HCT116 (cell line): ENCODE data around the gene ITPR2. TPM values are rescaled to one million over a fixed set of nuclear protein-coding genes. Genes with fewer than 3 reads are reported as not detected.

Experiments used
- ATAC-seq: fragments of 200-7000 bp; cut with Tn5 transposase; 2 replicates; pipeline ENCODE4 v1.9.1; 2020; ENCODE audit warnings: mild to moderate bottlenecking, moderate library complexity
- BruUV-seq: library from RNA; stranded (reverse); fragments of 400-500 nt; replicated peaks from 2 replicates; lab custom pipeline; 2021; lab: Mats Ljungman, UMichigan
- CTCF ChIA-PET: fragments of 300-600 bp; sonication (Branson Sonifier 250); formaldehyde crosslinking; loops from one replicate; lab custom pipeline; 2021; ENCODE audit warnings: antibody characterized with exemption; lab: Charles Lee
- POLR2A ChIA-PET: fragments of 300-600, 350-600 bp; sonication (Branson Sonifier 250); formaldehyde crosslinking; loops from one replicate; lab custom pipeline; 2021; ENCODE audit warnings: antibody characterized with exemption; lab: Charles Lee
- RAD21 ChIA-PET, 2 experiments: fragments of 300-600 bp; sonication (Branson Sonifier 250); formaldehyde crosslinking; loops; one replicate each; lab custom pipeline; 2023; ENCODE audit warnings: low total read pairs in 2 of 2; ENCODE audit not compliant: uncharacterized antibody in 2 of 2, unreplicated experiment in 2 of 2, low non-redundant PET in 1 of 2; lab: Charles Lee
- DNase-seq: peaks from one replicate; pipeline ENCODE4 v3.0.0-alpha.2; 2010; ENCODE audit warnings: low read depth, low spot score
- H2AFZ ChIP-seq: fragments of 200-600 bp; shearing (Covaris generic), sonication (generic); 2 replicates; pipeline ENCODE4 v1.6.1; 2017; ENCODE audit warnings: low read depth, mixed run types, mixed read lengths, antibody characterized with exemption, low read length; ENCODE audit not compliant: poor library complexity, severe bottlenecking
- H3K27ac ChIP-seq: 2 replicates; pipeline ENCODE4 v1.5.1; 2012; ENCODE audit warnings: low read depth, low read length
- H3K27me3 ChIP-seq: fragments of 200-600 bp; sonication (generic); 2 replicates; pipeline ENCODE4 v1.6.1; 2016; ENCODE audit warnings: mixed run types, low read length, mixed read lengths; ENCODE audit not compliant: insufficient read depth
- H3K36me3 ChIP-seq, 2 experiments: fragments of 200-500 bp in 1 of 2; fragments of 200-600 bp in 1 of 2; sonication (Bioruptor generic) in 1 of 2; sonication (generic) in 1 of 2; 2 replicates each; pipeline versions ENCODE4 v1.5.1 to v1.6.1; 2014 to 2016; ENCODE audit warnings: low read length in 2 of 2, inconsistent platforms in 1 of 2, mixed read lengths in 1 of 2, mixed run types in 1 of 2; ENCODE audit not compliant: insufficient read depth in 2 of 2, control insufficient read depth in 1 of 2
- H3K4me1 ChIP-seq, 2 experiments: fragments of 200-600 bp in 1 of 2; sonication (generic) in 1 of 2; 2 replicates each; pipeline versions ENCODE4 v1.5.1 to v1.6.1; 2012 to 2017; ENCODE audit warnings: low read length in 2 of 2, inconsistent platforms in 1 of 2, mild to moderate bottlenecking in 1 of 2, mixed read lengths in 1 of 2, mixed run types in 1 of 2, moderate library complexity in 1 of 2; ENCODE audit not compliant: insufficient read depth in 2 of 2, control insufficient read depth in 1 of 2
- H3K4me2 ChIP-seq: fragments of 200-600 bp; sonication (generic); 2 replicates; pipeline ENCODE4 v1.6.1; 2017; ENCODE audit warnings: mixed run types, low read length, mixed read lengths
- H3K4me3 ChIP-seq, 2 experiments: fragments of 200-600 bp in 1 of 2; sonication (generic) in 1 of 2; replicated peaks in 1 of 2; 2 replicates each; pipeline ENCODE4 v1.5.1; 2011 to 2016; ENCODE audit warnings: low read length in 2 of 2, control low read depth in 1 of 2, low read depth in 1 of 2, mild to moderate bottlenecking in 1 of 2, mixed read lengths in 1 of 2, mixed run types in 1 of 2
- H3K79me2 ChIP-seq: fragments of 200-600 bp; sonication (generic); 2 replicates; pipeline ENCODE4 v1.6.1; 2017; ENCODE audit warnings: mild to moderate bottlenecking, mixed run types, low read length, moderate library complexity, mixed read lengths; ENCODE audit not compliant: insufficient read depth
- H3K9ac ChIP-seq: fragments of 200-600 bp; sonication (generic); 2 replicates; pipeline ENCODE4 v1.6.1; 2016; ENCODE audit warnings: low read length, mixed read lengths
- H3K9me2 ChIP-seq: fragments of 200-600 bp; sonication (generic), shearing (Covaris generic); 2 replicates; pipeline ENCODE4 v1.6.1; 2017; ENCODE audit warnings: mixed run types, mild to moderate bottlenecking, moderate library complexity; ENCODE audit not compliant: insufficient read depth
- H3K9me3 ChIP-seq, 2 experiments: fragments of 200-500 bp in 1 of 2; fragments of 200-600 bp in 1 of 2; sonication (Bioruptor generic) in 1 of 2; sonication (generic) in 1 of 2; 2 replicates each; pipeline ENCODE4 v1.6.1; 2014 to 2017; ENCODE audit warnings: low read length in 2 of 2, mixed read lengths in 2 of 2, inconsistent platforms in 1 of 2, low read depth in 1 of 2, mild to moderate bottlenecking in 1 of 2, mixed run types in 1 of 2, moderate library complexity in 1 of 2; ENCODE audit not compliant: control insufficient read depth in 1 of 2, insufficient read depth in 1 of 2
- H4K20me1 ChIP-seq: fragments of 200-600 bp; sonication (generic), shearing (Covaris generic); 2 replicates; pipeline ENCODE4 v1.6.1; 2017; ENCODE audit warnings: mixed run types, mild to moderate bottlenecking, moderate library complexity; ENCODE audit not compliant: insufficient read depth
- CBX3 ChIP-seq: IDR thresholded peaks from 2 replicates; pipeline ENCODE4 v1.6.1; 2012; ENCODE audit warnings: low read depth
- CEBPB ChIP-seq: IDR thresholded peaks from 2 replicates; pipeline ENCODE4 v1.6.1; 2012; ENCODE audit warnings: low read depth
- ELF1 ChIP-seq: IDR thresholded peaks from 2 replicates; pipeline ENCODE4 v1.6.1; 2012; ENCODE audit warnings: low read depth, borderline replicate concordance
- EZH2phosphoT487 ChIP-seq: fragments of 200-600 bp; IDR thresholded peaks from 2 replicates; pipeline ENCODE4 v1.6.1; 2018; ENCODE audit warnings: antibody characterized with exemption, borderline replicate concordance
- FOSL1 ChIP-seq: IDR thresholded peaks from 2 replicates; pipeline ENCODE4 v1.6.1; 2012; ENCODE audit warnings: low read depth
- JUND ChIP-seq: IDR thresholded peaks from 2 replicates; pipeline ENCODE4 v1.6.1; 2012
- MAX ChIP-seq: IDR thresholded peaks from 2 replicates; pipeline ENCODE4 v1.6.1; 2012
- POLR2A ChIP-seq: IDR thresholded peaks from 2 replicates; pipeline ENCODE4 v1.7.0; 2011; ENCODE audit warnings: borderline replicate concordance; ENCODE audit not compliant: insufficient read depth, insufficient read length; ENCODE audit errors: extremely low read depth
- POLR2AphosphoS5 ChIP-seq: IDR thresholded peaks from 2 replicates; pipeline ENCODE4 v1.6.1; 2011; ENCODE audit warnings: mild to moderate bottlenecking, low read depth, low read length, moderate library complexity
- RAD21 ChIP-seq: IDR thresholded peaks from 2 replicates; pipeline ENCODE4 v1.6.1; 2012; ENCODE audit warnings: low read depth, mild to moderate bottlenecking
- REST ChIP-seq: IDR thresholded peaks from 2 replicates; pipeline ENCODE4 v1.6.1; 2012; ENCODE audit warnings: low read depth
- SIN3A ChIP-seq: IDR thresholded peaks from 2 replicates; pipeline ENCODE4 v1.6.1; 2012; ENCODE audit warnings: low read depth
- SRF ChIP-seq: IDR thresholded peaks from 2 replicates; pipeline ENCODE4 v1.6.1; 2012; ENCODE audit warnings: low read depth
- TCF7L2 ChIP-seq: IDR thresholded peaks from 2 replicates; pipeline ENCODE4 v1.7.0; 2011; ENCODE audit warnings: borderline replicate concordance, inconsistent platforms; ENCODE audit not compliant: insufficient read depth, insufficient read length; ENCODE audit errors: extremely low read depth
- ZNF274 ChIP-seq: fragments of 200-500 bp; sonication (Bioruptor generic); IDR thresholded peaks from 2 replicates; pipeline ENCODE4 v1.6.1; 2014; ENCODE audit warnings: mild to moderate bottlenecking, low read depth, low read length, inconsistent platforms
- intact Hi-C: fragments of 100-400 bp; cut with micrococcal nuclease; formaldehyde crosslinking; loops from 2 replicates; pipeline ENCODE4 v1.10.0; 2022
- total RNA-seq: library from RNA; stranded (reverse); gene quantifications from one replicate; pipeline ENCODE4 v1.2.1, GENCODE V29; 2021; ENCODE audit not compliant: unreplicated experiment
- TF ChIP-seq, protein P1 (sequence below), 3 experiments: fragments of 200-600 bp in 1 of 3; sonication (generic) in 1 of 3; IDR thresholded peaks in 2 of 3; conservative IDR thresholded peaks in 1 of 3; 2 replicates each; pipeline ENCODE4 v1.5.1; 2012 to 2017; ENCODE audit warnings: low read depth in 2 of 3, low read length in 2 of 3, antibody characterized with exemption in 1 of 3, borderline replicate concordance in 1 of 3, control low read depth in 1 of 3, mild to moderate bottlenecking in 1 of 3, mixed read lengths in 1 of 3, mixed run types in 1 of 3, moderate library complexity in 1 of 3; ENCODE audit not compliant: insufficient read depth in 1 of 3
- TF ChIP-seq, protein P2 (sequence below): IDR thresholded peaks from 2 replicates; pipeline ENCODE4 v1.6.1; 2011; ENCODE audit warnings: mild to moderate bottlenecking, low read length, moderate library complexity; ENCODE audit not compliant: insufficient replicate concordance; ENCODE audit errors: extremely low read depth
- TF ChIP-seq, protein P3 (sequence below): IDR thresholded peaks from 2 replicates; pipeline ENCODE4 v1.6.1; 2012

The ITPR2 gene
- total RNA-seq, 1 experiment from 2014 or later: 6.5 TPM

- H3K36me3 ChIP-seq: no peaks in the 10 kb centered on the region
- no peak overlapping the region for H3K4me2 ChIP-seq
- no TSS peak for BruUV-seq
- POLR2A ChIA-PET: no interaction called here
- no peak overlapping the region for H3K4me3 ChIP-seq
- no peaks in the 10 kb centered on the region for H3K27me3 ChIP-seq
- H3K9ac ChIP-seq: no peak overlapping the region
- no peaks in the 10 kb centered on the region for H3K9me2 ChIP-seq
- DNase-seq: no peak
- intact Hi-C loops: no loop called here
- H3K4me1 ChIP-seq: peaks cover 0 to 2% of the 10 kb centered on the region in 2 experiments; a peak in 1 of 4 replicates
- TF ChIP-seq, protein P1, sequence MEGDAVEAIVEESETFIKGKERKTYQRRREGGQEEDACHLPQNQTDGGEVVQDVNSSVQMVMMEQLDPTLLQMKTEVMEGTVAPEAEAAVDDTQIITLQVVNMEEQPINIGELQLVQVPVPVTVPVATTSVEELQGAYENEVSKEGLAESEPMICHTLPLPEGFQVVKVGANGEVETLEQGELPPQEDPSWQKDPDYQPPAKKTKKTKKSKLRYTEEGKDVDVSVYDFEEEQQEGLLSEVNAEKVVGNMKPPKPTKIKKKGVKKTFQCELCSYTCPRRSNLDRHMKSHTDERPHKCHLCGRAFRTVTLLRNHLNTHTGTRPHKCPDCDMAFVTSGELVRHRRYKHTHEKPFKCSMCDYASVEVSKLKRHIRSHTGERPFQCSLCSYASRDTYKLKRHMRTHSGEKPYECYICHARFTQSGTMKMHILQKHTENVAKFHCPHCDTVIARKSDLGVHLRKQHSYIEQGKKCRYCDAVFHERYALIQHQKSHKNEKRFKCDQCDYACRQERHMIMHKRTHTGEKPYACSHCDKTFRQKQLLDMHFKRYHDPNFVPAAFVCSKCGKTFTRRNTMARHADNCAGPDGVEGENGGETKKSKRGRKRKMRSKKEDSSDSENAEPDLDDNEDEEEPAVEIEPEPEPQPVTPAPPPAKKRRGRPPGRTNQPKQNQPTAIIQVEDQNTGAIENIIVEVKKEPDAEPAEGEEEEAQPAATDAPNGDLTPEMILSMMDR (IDR thresholded peaks at IDR 0.05 in 2 of 3, conservative IDR thresholded peaks at IDR 0.05 in 1 of 3; ENCODE audit: borderline replicate concordance in 1 of 3, insufficient read depth in 1 of 3, low read depth in 2 of 3, low read length in 2 of 3): no peak
- no peak for TF ChIP-seq REST
- TF ChIP-seq SRF: no peak
- no peak for TF ChIP-seq EZH2phosphoT487
- no peak for TF ChIP-seq ZNF274
- no peak for TF ChIP-seq TCF7L2
- TF ChIP-seq POLR2AphosphoS5: no peak
- no peak for TF ChIP-seq POLR2A
- TF ChIP-seq JUND: no peak
- TF ChIP-seq RAD21: no peak
- TF ChIP-seq ELF1: no peak
- TF ChIP-seq CEBPB: no peak
- TF ChIP-seq, protein P2, sequence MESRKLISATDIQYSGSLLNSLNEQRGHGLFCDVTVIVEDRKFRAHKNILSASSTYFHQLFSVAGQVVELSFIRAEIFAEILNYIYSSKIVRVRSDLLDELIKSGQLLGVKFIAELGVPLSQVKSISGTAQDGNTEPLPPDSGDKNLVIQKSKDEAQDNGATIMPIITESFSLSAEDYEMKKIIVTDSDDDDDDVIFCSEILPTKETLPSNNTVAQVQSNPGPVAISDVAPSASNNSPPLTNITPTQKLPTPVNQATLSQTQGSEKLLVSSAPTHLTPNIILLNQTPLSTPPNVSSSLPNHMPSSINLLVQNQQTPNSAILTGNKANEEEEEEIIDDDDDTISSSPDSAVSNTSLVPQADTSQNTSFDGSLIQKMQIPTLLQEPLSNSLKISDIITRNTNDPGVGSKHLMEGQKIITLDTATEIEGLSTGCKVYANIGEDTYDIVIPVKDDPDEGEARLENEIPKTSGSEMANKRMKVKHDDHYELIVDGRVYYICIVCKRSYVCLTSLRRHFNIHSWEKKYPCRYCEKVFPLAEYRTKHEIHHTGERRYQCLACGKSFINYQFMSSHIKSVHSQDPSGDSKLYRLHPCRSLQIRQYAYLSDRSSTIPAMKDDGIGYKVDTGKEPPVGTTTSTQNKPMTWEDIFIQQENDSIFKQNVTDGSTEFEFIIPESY: no peak
- TF ChIP-seq SIN3A: no peak
- TF ChIP-seq CBX3: no peak
- TF ChIP-seq, protein P3, sequence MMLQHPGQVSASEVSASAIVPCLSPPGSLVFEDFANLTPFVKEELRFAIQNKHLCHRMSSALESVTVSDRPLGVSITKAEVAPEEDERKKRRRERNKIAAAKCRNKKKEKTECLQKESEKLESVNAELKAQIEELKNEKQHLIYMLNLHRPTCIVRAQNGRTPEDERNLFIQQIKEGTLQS: no peak
- no peak for TF ChIP-seq FOSL1
- TF ChIP-seq MAX: no peak
- no peak overlapping the region for H2AFZ ChIP-seq
- no peaks in the 10 kb centered on the region for H3K9me3 ChIP-seq
- no peak for ATAC-seq
- H3K27ac ChIP-seq: no peak overlapping the region
- CTCF ChIA-PET: no interaction called here
- H3K79me2 ChIP-seq: no peaks in the 10 kb centered on the region
- RAD21 ChIA-PET: no interaction called here
- H4K20me1 ChIP-seq: no peaks in the 10 kb centered on the region
These were observed 59.5 kb downstream of the ITPR2 start for GRCh38 chr12:26773313-26774104.
